ENCODE measurements around the gene RWDD2A.

Gene RWDD2A

DNA sequence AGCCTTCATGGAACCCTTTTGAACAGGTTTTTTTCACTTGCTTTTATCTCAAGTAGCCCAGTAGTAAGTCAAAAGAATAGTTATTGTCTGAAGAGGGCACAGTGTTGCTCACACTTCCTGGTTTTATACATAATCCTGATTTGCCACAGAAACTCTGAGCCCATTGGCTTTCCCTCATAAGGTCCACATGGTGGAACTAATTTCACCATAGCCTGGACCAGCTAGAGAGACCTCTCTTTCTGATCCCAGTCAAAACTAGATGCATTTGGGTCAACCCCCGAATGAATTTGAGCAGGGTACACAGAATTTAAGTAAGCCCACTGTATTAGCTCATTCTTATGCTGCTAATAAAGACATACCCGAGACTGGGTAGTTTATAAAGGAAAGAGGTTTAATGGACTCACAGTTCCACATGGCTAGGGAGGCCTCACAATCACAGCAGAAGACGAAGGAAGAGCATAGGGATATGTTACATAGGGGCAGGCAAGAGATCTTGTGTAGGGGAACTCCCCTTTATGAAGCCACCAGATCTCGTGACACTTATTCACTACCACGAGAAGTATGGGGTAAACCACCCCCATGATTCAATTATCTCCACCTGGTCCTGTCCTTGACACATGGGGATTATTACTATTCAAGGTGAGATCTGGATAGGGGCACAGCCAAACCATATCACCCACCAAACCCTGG is 6.2 kb downstream of the RWDD2A start:
- DNase-seq (ENCODE audit: low spot score) = no peak

DNA sequence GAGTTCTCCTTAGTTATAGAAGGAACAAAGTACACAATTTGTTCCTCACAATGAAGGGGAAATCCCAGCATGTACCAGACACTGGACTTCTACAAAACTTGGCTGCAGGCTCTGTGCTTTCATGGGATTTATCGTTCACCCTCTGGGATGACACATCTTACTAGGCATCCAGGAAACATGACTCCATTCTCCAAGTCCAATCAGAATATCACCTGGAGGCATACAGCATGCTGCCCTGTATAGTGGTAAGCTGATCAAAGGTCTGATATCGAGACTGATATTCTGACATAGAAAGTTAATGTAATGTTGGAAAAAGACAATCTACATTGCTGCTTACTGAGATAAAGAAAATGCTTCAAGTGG is 6.7 kb downstream of the RWDD2A start:
- no peak for DNase-seq (ENCODE audit: low spot score)

DNA sequence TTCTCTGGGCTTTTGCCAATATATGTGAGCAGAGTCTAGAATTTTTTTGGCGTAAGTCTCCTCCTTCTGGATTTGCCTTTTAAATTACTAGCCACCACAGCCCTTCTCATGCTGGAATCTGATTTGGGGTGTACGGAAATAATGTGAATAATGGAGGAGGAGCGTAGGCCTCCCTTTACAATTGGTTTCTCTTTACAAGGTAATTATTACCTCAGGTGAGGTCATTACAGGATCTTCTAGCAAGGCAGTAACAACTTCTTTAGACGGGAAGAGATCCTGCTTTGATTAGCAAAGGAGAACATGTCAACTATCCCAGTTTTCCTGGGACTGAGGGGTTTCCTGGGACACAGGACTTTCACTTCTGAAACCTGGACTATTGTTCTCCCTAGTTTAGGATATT is 8.9 kb downstream of the RWDD2A start:
- no peak for DNase-seq (ENCODE audit: low spot score)

DNA sequence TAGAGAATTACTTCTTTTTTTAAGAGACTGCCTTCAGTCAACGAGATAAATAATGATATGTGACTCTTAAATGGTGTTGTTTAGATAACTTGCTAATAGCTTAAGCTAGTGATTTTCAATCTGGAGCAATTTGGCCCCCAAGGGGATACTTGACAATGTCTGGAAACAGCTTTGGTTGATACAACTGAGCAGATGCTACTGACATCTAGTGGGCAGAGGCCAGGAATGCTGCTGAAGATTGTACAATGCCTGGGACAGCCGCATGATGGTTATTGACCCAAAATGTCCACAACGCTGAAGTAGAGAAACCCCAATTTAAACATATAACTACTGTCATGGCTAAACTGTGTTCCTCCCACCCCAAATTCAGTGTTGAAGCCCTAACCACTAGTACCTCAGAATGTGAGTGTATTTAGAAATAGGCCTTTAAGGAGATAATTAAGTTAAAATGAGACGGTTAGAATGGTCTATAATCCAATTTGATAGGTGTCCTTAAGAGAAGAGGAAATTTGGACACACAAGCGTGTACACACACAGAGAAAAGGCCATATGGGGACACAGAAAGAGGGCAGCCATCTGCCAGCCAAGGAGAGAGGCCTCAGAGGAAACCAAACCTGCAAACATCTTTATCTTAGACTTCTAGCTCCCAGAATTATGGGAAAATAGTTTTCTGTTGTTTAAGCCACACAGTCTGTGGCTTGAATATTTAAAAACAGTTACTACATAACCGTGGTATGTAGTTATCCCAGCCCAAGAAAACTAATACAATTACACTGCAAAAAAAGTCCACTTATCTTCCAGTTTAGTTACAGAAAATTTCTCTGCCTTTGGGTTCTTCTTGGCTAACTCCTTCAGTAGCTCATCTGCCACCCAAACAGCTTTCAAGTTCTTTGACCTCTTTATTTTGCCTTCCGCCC is 22.2 kb downstream of the RWDD2A start:
- peak; percentile 90 for DNase-seq (ENCODE audit: low spot score)

DNA sequence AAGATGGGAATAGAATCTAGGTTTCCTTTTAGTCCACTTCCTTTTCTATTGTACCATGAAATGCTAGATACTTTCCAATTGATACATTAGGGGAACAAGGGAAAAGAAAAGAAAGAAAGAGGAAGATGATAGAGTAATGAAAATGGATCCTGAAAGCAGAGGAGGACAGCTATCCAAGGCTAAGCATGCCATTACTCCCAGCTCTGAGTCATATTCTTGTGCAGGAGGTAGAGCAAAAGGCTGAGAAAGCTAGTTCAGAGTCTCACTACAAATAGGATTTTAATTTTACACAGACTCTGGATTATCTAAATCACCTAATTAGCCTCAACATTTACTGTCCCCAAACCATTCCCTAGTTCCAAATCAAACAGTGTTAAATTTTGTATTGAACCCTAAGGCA is 23.6 kb downstream of the RWDD2A start:
- DNase-seq (ENCODE audit: low spot score) = no peak

DNA sequence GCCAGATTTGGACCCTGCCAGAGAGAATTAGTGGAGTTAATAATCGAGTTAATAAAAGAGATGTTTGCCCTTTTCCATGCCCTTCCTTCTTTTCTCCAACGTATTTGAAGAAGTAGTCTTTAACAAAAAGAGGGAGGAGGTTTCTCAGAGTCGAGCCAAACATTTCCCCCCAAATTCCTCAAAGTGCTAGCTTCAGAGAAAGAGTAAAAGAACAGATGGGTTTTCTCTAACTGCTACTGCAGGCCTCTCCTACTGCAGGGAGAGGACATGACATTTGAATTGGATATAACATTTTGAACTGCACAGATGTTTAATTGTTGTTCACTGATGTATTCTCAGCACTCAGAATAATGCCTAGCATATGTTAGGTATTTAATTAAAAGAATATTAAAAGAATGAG is 25.5 kb downstream of the RWDD2A start:
- no peak for DNase-seq (ENCODE audit: low spot score)

DNA sequence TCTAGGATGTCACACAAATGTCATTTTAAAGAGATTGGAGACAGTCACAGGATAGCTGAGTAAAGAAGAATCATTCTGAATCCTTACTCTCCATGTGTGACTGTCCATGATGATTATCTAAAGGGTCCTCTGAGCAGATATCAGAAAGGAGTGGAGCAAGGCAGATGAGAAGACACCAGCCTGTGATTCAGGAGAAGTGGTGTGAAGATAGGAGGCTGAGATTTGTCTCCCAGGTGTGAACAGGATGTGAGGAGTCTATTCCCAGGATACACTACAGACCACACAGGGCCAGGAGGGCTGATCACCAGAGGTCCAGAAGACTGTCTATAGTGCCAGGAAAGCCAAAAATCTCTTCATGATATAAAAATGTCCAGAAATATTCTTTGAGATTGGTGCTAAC is 27.0 kb downstream of the RWDD2A start:
- DNase-seq (ENCODE audit: low spot score) = no peak

DNA sequence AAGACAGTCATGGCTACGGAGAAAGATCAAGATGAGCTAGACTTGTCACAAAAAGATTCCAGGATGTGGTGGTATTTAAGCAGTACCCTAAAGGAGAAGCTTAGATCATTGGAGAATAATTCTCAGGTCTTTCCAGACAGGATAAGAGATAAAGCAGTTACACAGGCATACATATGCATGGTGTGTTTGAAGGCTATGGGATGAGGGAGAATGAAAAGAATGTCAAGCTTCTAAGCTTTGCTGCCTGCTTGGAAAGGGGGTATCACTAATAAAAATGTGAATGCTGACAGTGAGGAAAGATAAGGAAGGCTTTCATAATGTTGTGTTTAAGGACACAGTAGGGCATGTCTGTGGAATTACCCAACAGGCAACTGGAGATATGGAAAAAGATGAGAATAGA is 28.1 kb downstream of the RWDD2A start:
- no peak for DNase-seq (ENCODE audit: low spot score)

DNA sequence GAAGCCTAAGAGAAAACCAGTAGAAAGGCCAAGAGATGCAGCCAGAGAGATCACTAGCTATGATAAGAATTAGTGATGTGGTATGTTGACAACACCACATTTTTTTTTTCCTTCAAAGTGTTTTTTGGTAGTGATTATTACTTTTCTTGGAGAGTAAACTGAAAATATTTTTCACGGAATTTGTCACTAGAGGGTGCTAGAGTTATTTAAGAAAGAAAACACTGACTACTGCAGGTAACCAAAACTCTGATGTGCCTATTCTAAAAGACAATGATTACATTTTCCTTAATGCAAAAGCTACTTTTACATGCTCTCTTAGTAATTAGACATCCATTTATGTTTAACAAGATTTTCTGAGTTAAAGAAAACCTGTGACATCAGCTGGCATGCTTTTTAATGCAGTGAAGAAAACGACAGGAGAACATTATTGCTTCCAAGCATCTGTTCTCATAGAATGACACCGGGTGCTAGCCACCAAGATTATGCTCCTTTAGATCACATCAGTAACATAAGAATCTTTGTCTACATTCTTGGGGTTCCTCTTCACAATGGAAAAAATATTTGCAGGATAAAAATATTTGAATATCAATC is 28.8 kb downstream of the RWDD2A start:
- peak; percentile 29 for DNase-seq (ENCODE audit: low spot score)

DNA sequence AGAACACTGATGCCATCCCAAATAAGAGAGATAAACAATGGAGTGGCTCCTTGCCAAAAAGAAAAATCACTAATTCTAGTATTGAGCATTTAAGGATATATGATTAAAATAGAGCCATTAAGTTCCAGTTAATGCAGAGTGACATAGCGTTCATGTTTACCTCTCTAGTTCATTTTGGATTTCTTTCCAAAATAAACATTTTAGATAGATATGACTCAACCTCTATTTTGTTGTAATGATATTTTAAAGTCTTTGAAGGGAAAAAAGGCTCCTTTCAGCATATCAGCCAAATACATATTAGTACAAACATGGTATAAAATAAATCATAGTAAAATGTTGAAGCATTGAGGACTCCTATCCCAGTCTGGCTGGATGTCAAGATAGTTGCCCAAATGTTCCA is 33.4 kb downstream of the RWDD2A start:
- DNase-seq (ENCODE audit: low spot score) = no peak

DNA sequence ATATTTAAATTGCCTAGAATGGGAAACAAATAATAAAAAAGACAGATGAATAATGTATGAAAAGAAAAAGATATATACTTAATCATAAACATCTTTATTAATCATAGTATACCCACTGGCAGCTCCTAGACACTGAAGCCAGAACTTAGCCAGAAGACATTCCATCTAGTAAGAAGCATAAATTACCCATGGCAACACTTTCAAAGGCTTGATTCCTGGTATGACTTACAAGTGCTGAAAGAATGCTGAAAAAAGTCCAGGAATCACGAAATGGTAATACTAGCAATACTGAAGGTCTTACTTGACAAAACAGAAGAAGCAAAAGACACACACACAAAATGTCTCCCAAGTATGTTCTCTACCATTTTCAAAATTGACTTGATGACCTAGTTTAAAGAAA is 38.0 kb downstream of the RWDD2A start:
- no peak for DNase-seq (ENCODE audit: low spot score)

DNA sequence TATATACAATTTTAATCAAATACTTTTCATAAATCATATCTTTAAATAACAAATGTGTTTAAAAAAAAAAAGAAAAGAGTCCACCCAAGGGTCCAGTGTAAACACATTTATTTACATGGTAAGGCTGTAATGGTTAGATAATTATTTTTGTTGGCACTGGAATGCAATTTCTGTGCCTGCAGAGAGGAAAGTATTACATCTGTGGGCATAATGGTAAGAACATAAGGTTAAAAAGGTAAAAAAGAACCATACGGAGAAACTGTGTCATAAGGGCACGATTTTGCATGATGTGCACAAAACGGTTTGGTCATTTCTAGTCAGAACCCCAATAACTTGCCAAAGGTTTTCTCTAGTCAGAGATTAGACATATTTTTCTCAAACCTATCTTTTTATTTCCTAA is 54.3 kb downstream of the RWDD2A start:
- no peak for DNase-seq (ENCODE audit: low spot score)

All from Ammon's horn (tissue), 1 donor.